GM06990 (cell line): ENCODE data around the gene ZC3H12C.
"Not testable (repeated sequence)": the region's sequence is repeated elsewhere in the genome, so short reads cannot be mapped to it uniquely, and the experiment has no call there.

Experiments
- DNase-seq: peaks from one replicate; pipeline ENCODE4 v3.0.0-alpha.2; 2011; ENCODE audit not compliant: insufficient read length; ENCODE audit errors: extremely low read depth
- H3K27me3 ChIP-seq: replicated peaks from 2 replicates; pipeline ENCODE4 v1.6.0; 2011; ENCODE audit warnings: low read length; ENCODE audit not compliant: control insufficient read depth, insufficient read depth
- H3K36me3 ChIP-seq: 2 replicates; pipeline ENCODE4 v1.5.1; 2011; ENCODE audit warnings: low read length; ENCODE audit not compliant: control insufficient read depth, insufficient read depth
- H3K4me3 ChIP-seq: replicated peaks from 2 replicates; pipeline ENCODE4 v1.5.1; 2011; ENCODE audit warnings: low read depth, mild to moderate bottlenecking, control low read depth, low read length
- CTCF ChIP-seq: IDR thresholded peaks from 2 replicates; pipeline ENCODE4 v1.5.1; 2011; ENCODE audit warnings: low read length, control low read depth, mild to moderate bottlenecking, inconsistent platforms; ENCODE audit not compliant: insufficient read depth, poor library complexity, severe bottlenecking

Gene ZC3H12C

GRCh38 chr11:110199184-110199981 is 106.2 kb downstream of the ZC3H12C start:
- TF ChIP-seq CTCF: no peak
- no peaks in the 10 kb centered on the region for H3K27me3 ChIP-seq
- no peak overlapping the region for H3K4me3 ChIP-seq
- DNase-seq: no peak
- no peaks in the 10 kb centered on the region for H3K36me3 ChIP-seq

GRCh38 chr11:110200241-110200640 is 107.0 kb downstream of the ZC3H12C start:
- DNase-seq: no peak
- no peaks in the 10 kb centered on the region for H3K36me3 ChIP-seq

GRCh38 chr11:110200836-110201235 is 107.6 kb downstream of the ZC3H12C start:
- no peak for TF ChIP-seq CTCF
- H3K4me3 ChIP-seq: no peak overlapping the region
- no peak for DNase-seq
- no peaks in the 10 kb centered on the region for H3K36me3 ChIP-seq
- H3K27me3 ChIP-seq: no peaks in the 10 kb centered on the region

More at GRCh38 chr11:110200241-110200640, 107.0 kb downstream of the ZC3H12C start:
- TF ChIP-seq CTCF: no peak
- Histone ChIP-seq H3K4me3 (no peak overlapping the region), H3K27me3 (no peaks in the 10 kb centered on the region)

GRCh38 chr11:110207123-110207522 is 113.9 kb downstream of the ZC3H12C start:
- H3K4me3 ChIP-seq: no peak overlapping the region
- H3K36me3 ChIP-seq: no peaks in the 10 kb centered on the region
- no peak for DNase-seq
- H3K27me3 ChIP-seq: no peaks in the 10 kb centered on the region
- no peak for TF ChIP-seq CTCF

GRCh38 chr11:110208678-110209312 is 115.6 kb downstream of the ZC3H12C start:
- TF ChIP-seq CTCF: peak; percentile 24
- not testable (repeated sequence) for H3K36me3 ChIP-seq, DNase-seq, H3K27me3 ChIP-seq
- peak overlapping the region; percentile 53 for H3K4me3 ChIP-seq

GRCh38 chr11:110209313-110209694 is 116.1 kb downstream of the ZC3H12C start:
- H3K4me3 ChIP-seq, H3K27me3 ChIP-seq, DNase-seq, H3K36me3 ChIP-seq: not testable (repeated sequence)
